Left ventricle myocardium inferior (tissue), 1 donor: ENCODE results near the gene PIK3R5. TPM values are rescaled to one million over a fixed set of nuclear protein-coding genes. Genes with fewer than 3 reads are reported as not detected.

ENCODE experiments used
- DNase-seq: peaks from one replicate; pipeline ENCODE4 v3.0.0-alpha.2; 2020
- H3K27ac ChIP-seq: fragments of 200-600 bp; replicated peaks from 2 replicates; pipeline ENCODE4 v1.8.0; 2021
- H3K27me3 ChIP-seq: fragments of 200-600 bp; 2 replicates; pipeline ENCODE4 v1.8.0; 2021; ENCODE audit warnings: low read depth
- H3K36me3 ChIP-seq: fragments of 200-600 bp; 2 replicates; pipeline ENCODE4 v1.8.0; 2021
- H3K4me1 ChIP-seq: fragments of 200-600 bp; 2 replicates; pipeline ENCODE4 v1.8.0; 2021
- H3K4me3 ChIP-seq: fragments of 200-600 bp; 2 replicates; pipeline ENCODE4 v1.8.0; 2021; ENCODE audit warnings: mild to moderate bottlenecking, moderate library complexity
- H3K9me3 ChIP-seq: fragments of 200-600 bp; replicated peaks from 2 replicates; pipeline ENCODE4 v1.8.0; 2021
- intact Hi-C: fragments of 100-400 bp; cut with micrococcal nuclease; formaldehyde crosslinking; loops from one replicate; pipeline ENCODE4 v1.11.0; 2022
- total RNA-seq: library from RNA; stranded (reverse); fragmentation: NEBNext Ultra II Directional; extraction: Animal tissue kit (Norgen Biotek cat#: 25700); gene quantifications from one replicate; pipeline ENCODE4 v1.2.1, GENCODE V29; 2021
- TF ChIP-seq, protein P1 (sequence below): fragments of 200-600 bp; IDR thresholded peaks from 2 replicates; pipeline ENCODE4 v1.8.0; 2021; ENCODE audit warnings: antibody characterized with exemption, mild to moderate bottlenecking, borderline replicate concordance
- donor health status: DM: no; HTN: yes; CAD: no; lungs with severe emphysema.

The PIK3R5 gene
- total RNA-seq, 1 donor from 2014 or later = 2.7 TPM

DNA sequence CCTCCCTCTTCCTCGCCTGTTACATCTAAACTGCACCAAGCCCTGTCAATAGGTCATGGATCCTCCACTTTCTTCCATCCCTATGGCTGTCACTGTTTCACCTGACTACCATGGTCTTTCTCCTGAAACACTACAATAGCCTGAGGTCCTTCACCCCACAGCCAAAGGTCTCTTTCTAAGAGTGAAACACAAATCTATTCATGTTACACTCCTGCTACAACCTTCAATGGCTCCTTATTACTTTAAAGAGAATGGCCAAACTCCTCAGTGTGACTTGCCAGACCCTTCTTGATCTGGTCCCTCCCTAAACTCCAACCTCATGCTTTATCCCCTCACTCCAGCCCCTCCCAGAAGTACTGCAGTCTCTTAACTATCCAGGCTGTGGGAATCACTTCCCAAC is 97.4 kb downstream of the PIK3R5 start:
- TF ChIP-seq, protein P1, sequence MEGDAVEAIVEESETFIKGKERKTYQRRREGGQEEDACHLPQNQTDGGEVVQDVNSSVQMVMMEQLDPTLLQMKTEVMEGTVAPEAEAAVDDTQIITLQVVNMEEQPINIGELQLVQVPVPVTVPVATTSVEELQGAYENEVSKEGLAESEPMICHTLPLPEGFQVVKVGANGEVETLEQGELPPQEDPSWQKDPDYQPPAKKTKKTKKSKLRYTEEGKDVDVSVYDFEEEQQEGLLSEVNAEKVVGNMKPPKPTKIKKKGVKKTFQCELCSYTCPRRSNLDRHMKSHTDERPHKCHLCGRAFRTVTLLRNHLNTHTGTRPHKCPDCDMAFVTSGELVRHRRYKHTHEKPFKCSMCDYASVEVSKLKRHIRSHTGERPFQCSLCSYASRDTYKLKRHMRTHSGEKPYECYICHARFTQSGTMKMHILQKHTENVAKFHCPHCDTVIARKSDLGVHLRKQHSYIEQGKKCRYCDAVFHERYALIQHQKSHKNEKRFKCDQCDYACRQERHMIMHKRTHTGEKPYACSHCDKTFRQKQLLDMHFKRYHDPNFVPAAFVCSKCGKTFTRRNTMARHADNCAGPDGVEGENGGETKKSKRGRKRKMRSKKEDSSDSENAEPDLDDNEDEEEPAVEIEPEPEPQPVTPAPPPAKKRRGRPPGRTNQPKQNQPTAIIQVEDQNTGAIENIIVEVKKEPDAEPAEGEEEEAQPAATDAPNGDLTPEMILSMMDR = no peak
- Histone ChIP-seq H3K36me3 (no peaks in the 10 kb centered on the region), H3K27me3 (peaks cover 3% of the 10 kb centered on the region), H3K27ac (no peak overlapping the region), H3K4me1 (peaks cover 7% of the 10 kb centered on the region), H3K4me3 (no peak overlapping the region), H3K9me3 (no peaks in the 10 kb centered on the region)
- intact Hi-C loops = no loop called here
- DNase-seq = no peak

DNA sequence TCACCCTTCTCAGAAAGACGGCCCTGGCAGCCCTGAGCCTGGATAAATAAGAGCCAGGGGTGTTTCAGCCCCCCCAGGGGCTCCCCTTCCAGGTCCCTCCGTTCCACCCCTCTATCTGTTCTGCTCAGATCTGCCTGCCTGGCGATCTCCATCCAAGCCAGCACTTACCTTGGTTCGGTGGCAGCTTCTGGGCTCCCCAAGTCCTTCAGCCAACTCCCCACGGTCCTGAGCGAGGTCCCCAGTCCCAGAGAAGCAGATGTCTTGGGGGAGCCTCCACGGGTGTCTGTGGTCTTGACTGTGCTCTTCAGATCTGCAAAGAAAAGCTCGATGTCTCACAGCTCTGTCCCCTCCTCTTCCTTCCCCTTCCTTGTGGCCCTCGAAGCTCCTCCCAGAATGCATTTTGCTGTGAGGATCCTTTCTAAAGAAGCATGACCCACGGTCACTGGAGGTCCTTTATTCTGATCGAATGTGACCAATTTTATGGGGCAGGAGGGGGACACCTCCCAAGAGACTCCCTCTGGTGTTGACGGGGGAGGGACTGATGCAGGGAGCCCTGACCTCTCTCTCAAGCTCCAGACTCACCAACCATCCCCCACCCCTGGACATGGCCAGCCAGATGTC is 98.0 kb downstream of the PIK3R5 start, which contains the start of gene PIK3R6:
Gene PIK3R6, minus strand, starts transcription at position 314 of the 621 bp plus-strand sequence. CDS start 17,880 bp downstream, outside the sequence.
- no peak within 1 kb of the TSS for H3K27ac ChIP-seq
- DNase-seq = no peak
- no peaks in the 10 kb centered on the region for H3K27me3 ChIP-seq
- peak within 1 kb of the TSS; percentile 58 for H3K4me3 ChIP-seq
- H3K36me3 ChIP-seq = no peaks in the 10 kb centered on the region
- H3K4me1 ChIP-seq = peaks cover 3% of the 10 kb centered on the region
- no peaks in the 10 kb centered on the region for H3K9me3 ChIP-seq
- TF ChIP-seq, protein P1 = no peak
- intact Hi-C loops = no loop called here

DNA sequence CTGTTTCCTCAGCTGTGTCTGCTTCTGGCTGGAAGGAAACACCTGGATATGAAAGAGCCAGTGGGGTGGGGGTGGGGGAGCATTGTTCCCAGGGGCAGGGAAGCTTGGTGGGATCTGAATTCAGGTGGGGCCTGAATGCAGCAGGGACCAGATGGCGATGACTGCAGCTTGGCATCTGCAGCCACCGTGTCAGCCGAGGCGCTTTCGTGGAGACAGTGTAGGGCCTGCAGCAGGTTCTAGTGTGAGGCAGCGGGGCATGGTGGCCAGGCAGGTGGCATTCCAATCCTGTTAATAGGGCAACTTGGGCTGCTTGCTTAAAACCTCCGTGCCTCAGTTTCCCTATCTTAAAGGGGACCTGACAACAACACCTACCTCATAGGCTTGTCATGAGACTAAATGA is 99.7 kb downstream of the PIK3R5 start:
- intact Hi-C loops = no loop called here
- Histone ChIP-seq H3K4me1 (peaks cover 3% of the 10 kb centered on the region), H3K9me3 (no peaks in the 10 kb centered on the region), H3K27ac (no peak overlapping the region), H3K4me3 (peak overlapping the region; percentile 9), H3K36me3 (no peaks in the 10 kb centered on the region), H3K27me3 (no peaks in the 10 kb centered on the region)
- DNase-seq = no peak
- TF ChIP-seq, protein P1 = no peak

DNA sequence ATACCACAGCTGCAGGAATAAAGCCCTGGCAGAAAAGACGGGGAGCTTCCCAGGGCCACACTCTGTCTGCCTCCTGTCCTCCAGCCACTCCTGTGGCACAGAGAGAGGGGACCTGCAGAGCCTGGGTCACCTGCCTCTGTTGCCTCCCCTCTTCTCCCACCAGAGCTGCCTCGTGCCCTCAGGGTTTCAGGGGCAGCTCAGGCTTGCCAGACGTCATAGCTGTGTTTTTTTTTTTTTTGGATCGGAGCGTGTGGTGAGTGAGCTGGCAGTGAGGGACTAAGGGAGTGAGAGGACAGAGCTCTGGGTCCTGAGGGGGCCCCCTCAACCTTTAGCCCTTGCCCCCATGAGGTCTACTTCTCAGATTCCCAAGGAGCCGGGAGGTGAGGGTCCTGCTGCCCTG is 100.1 kb downstream of the PIK3R5 start:
- H3K4me1 ChIP-seq = peaks cover 3% of the 10 kb centered on the region
- H3K27me3 ChIP-seq = no peaks in the 10 kb centered on the region
- H3K27ac ChIP-seq = no peak overlapping the region
- H3K9me3 ChIP-seq = no peaks in the 10 kb centered on the region
- TF ChIP-seq, protein P1 = no peak
- DNase-seq = no peak
- peak overlapping the region; percentile 9 for H3K4me3 ChIP-seq
- intact Hi-C loops = no loop called here
- H3K36me3 ChIP-seq = no peaks in the 10 kb centered on the region

DNA sequence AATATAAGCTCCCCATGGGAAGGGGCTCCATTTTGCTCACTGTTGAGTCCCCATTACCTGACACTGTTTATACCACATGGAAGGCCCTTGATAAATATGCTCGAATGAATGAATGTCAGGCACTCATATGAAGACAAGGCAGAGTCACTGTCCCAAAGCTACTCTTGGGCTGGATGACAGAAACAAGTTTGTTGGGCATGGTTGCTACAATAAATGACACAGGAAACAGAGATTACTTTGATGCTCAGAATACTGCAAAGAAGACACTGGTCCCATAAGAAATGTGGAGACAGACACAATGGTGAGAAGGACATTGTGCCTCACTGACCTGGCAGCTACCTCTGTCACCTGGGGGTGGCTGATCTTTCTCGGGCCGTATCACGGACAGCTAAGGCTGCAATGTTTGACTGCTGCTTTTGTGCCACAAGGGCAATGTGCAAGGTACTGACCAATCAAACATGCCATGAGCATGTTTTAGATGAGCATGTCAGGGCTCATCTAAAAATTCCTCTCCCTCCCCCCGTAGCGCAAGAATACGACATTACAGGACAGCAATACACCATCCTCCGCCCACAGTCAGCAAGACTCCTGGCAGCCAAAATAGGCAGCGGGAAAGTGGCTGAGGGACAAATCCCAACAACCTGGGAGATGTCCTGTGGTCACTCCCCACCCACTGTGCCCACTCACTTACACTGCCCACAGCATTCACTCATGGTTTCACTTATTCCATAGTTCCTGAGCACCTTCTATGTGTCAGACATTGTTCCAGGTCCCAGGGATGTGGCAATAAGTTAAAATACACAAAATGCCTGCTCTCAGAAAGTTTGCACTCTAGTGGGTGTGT is 103.1 kb downstream of the PIK3R5 start:
- no peaks in the 10 kb centered on the region for H3K36me3 ChIP-seq
- no peak overlapping the region for H3K27ac ChIP-seq
- TF ChIP-seq, protein P1 = no peak
- no peaks in the 10 kb centered on the region for H3K27me3 ChIP-seq
- no peak overlapping the region for H3K4me3 ChIP-seq
- H3K9me3 ChIP-seq = no peaks in the 10 kb centered on the region
- peaks cover 22% of the 10 kb centered on the region for H3K4me1 ChIP-seq
- DNase-seq = no peak
- intact Hi-C loops = no loop called here
